B cell (primary cell): ENCODE measurements around the gene ANKDD1A. TPM values are rescaled to one million over a fixed set of nuclear protein-coding genes. Genes with fewer than 3 reads are reported as not detected.

Experiments
- ATAC-seq: fragments of 200-7000 bp; cut with Tn5 transposase; one replicate; pipeline ENCODE4 v1.10.0; 2021; ENCODE audit warnings: low read depth, mild to moderate bottlenecking, moderate number of reproducible peaks, moderate library complexity
- CTCF ChIA-PET: fragments of 350-600 bp; sonication (Branson Sonifier 250); formaldehyde crosslinking; loops from one replicate; lab custom pipeline; 2021; ENCODE audit warnings: antibody characterized with exemption, inconsistent platforms; lab: Charles Lee
- POLR2A ChIA-PET: fragments of 350-600 bp; sonication (Branson Sonifier 250); formaldehyde crosslinking; loops from one replicate; lab custom pipeline; 2021; ENCODE audit warnings: antibody characterized with exemption; lab: Charles Lee
- DNase-seq: peaks from one replicate; pipeline ENCODE4 v3.0.0; 2013
- H2AFZ ChIP-seq: 2 replicates; pipeline ENCODE4 v1.6.1; 2012; ENCODE audit warnings: mild to moderate bottlenecking, low read depth, low read length; ENCODE audit not compliant: insufficient read depth, poor library complexity, severe bottlenecking
- H3K27ac ChIP-seq, 2 donors: 1 replicate in 1 of 2; 2 replicates in 1 of 2; pipeline ENCODE4 v1.5.1; 2012 to 2013; ENCODE audit warnings: low read length in 2 of 2, mild to moderate bottlenecking in 2 of 2, moderate library complexity in 1 of 2
- H3K27me3 ChIP-seq, 4 experiments: fragments of 200-600 bp in 1 of 4; sonication (generic) in 1 of 4; replicated peaks in 1 of 4; 1 replicate in 2 of 4; 2 replicates in 2 of 4; pipeline versions ENCODE4 v1.6.1 to v1.7.0; 2013 to 2016; ENCODE audit warnings: low read length in 3 of 4, mild to moderate bottlenecking in 2 of 4, mixed read lengths in 1 of 4, moderate library complexity in 1 of 4; ENCODE audit not compliant: insufficient read depth in 4 of 4, control insufficient read depth in 3 of 4; ENCODE audit errors: control extremely low read depth in 1 of 4
- H3K36me3 ChIP-seq, 2 experiments: replicated peaks in 1 of 2; 1 replicate in 1 of 2; 2 replicates in 1 of 2; pipeline versions ENCODE4 v1.6.1 to v1.7.1; 2013; ENCODE audit warnings: low read length in 1 of 2; ENCODE audit not compliant: insufficient read depth in 2 of 2, control insufficient read depth in 1 of 2; ENCODE audit errors: control extremely low read depth in 1 of 2, extremely low read depth in 1 of 2
- H3K4me1 ChIP-seq, 2 donors: fragments of 200-600 bp in 1 of 2; sonication (generic) in 1 of 2; 1 replicate in 1 of 2; 2 replicates in 1 of 2; pipeline versions ENCODE4 v1.5.1 to v1.6.1; 2013 to 2017; ENCODE audit warnings: low read length in 2 of 2; ENCODE audit not compliant: control insufficient read depth in 2 of 2, insufficient read depth in 2 of 2
- H3K4me2 ChIP-seq: replicated peaks from 2 replicates; pipeline ENCODE3; 2012; ENCODE audit warnings: mild to moderate bottlenecking, low read depth, low read length; ENCODE audit not compliant: poor library complexity, severe bottlenecking
- H3K4me3 ChIP-seq, 5 experiments: fragments of 200-600 bp in 1 of 5; sonication (generic) in 1 of 5; 1 replicate in 3 of 5; 2 replicates in 2 of 5; pipeline versions ENCODE4 v1.5.1 to v1.7.0; 2011 to 2016; ENCODE audit warnings: low read length in 4 of 5, mild to moderate bottlenecking in 4 of 5, low read depth in 2 of 5, control low read depth in 1 of 5, moderate library complexity in 1 of 5; ENCODE audit not compliant: insufficient read depth in 1 of 5; ENCODE audit errors: control extremely low read depth in 1 of 5, extremely low read depth in 1 of 5
- H3K79me2 ChIP-seq: fragments of 200-600 bp; sonication (generic); one replicate; pipeline ENCODE4 v1.6.0; 2016; ENCODE audit warnings: low read length; ENCODE audit not compliant: control insufficient read depth, insufficient read depth
- H3K9ac ChIP-seq: fragments of 200-600 bp; sonication (generic); 2 replicates; pipeline ENCODE4 v1.6.1; 2017; ENCODE audit warnings: mild to moderate bottlenecking, low read length, moderate library complexity
- H3K9me3 ChIP-seq, 3 donors: one replicate each; pipeline versions ENCODE4 v1.6.1 to v1.7.1; 2013; ENCODE audit warnings: low read length in 2 of 3; ENCODE audit not compliant: control insufficient read depth in 2 of 3, insufficient read depth in 1 of 3; ENCODE audit errors: control extremely low read depth in 1 of 3
- H4K20me1 ChIP-seq: 2 replicates; pipeline ENCODE4 v1.6.0; 2012; ENCODE audit warnings: mild to moderate bottlenecking, low read length; ENCODE audit not compliant: insufficient read depth, control insufficient read depth, poor library complexity, severe bottlenecking
- H3K27ac Mint-ChIP-seq: one replicate; pipeline ENCODE4 v1.8.0; 2021; ENCODE audit warnings: mixed read lengths
- H3K27me3 Mint-ChIP-seq: one replicate; pipeline ENCODE4 v1.8.0; 2021; ENCODE audit warnings: mixed read lengths
- H3K4me1 Mint-ChIP-seq: one replicate; pipeline ENCODE4 v1.8.0; 2021; ENCODE audit warnings: mixed read lengths
- H3K4me3 Mint-ChIP-seq: one replicate; pipeline ENCODE4 v1.8.0; 2021; ENCODE audit warnings: mixed read lengths
- H3K9me3 Mint-ChIP-seq: one replicate; pipeline ENCODE4 v1.8.0; 2022; ENCODE audit warnings: mixed read lengths; ENCODE audit not compliant: insufficient read depth
- CTCF ChIP-seq: fragments of 200-600 bp; IDR thresholded peaks from one replicate; pipeline ENCODE4 v1.8.0; 2022; ENCODE audit warnings: antibody characterized with exemption, mild to moderate bottlenecking
- EZH2 ChIP-seq: IDR thresholded peaks from 2 replicates; pipeline ENCODE4 v1.6.1; 2012; ENCODE audit warnings: borderline replicate concordance, low read depth, mild to moderate bottlenecking, moderate library complexity, low read length; ENCODE audit not compliant: insufficient read depth, poor library complexity, severe bottlenecking
- WGBS: methylation state at CpG from one replicate; pipeline ENCODE4 v1.1.5; 2013; ENCODE audit warnings: missing lambda C conversion rate; ENCODE audit not compliant: insufficient coverage; 5-methylcytosine and 5-hydroxymethylcytosine counted together
- intact Hi-C: fragments of 100-400 bp; cut with micrococcal nuclease; formaldehyde crosslinking; loops from one replicate; pipeline ENCODE4 v1.10.0; 2022
- polyA plus RNA-seq: library from polyadenylated mRNA; depleted of rRNA; stranded (reverse); fragments of >200 nt; gene quantifications from 2 replicates; pipeline ENCODE4 v1.2.3, GENCODE V29; 2012
- total RNA-seq, 2 donors: library from RNA; stranded (reverse); fragments of 120-200 nt in 1 of 2; gene quantifications; 1 replicate in 1 of 2; 2 replicates in 1 of 2; pipeline versions ENCODE4 v1.2.3 to v1.2.4, GENCODE V29; 2013 to 2022

The ANKDD1A gene
- total and polyA plus RNA-seq, 2 donors (not counting 1 experiment from before 2014, with no cell fraction given) = 2.6 to 2.7 TPM

GRCh38 chr15:64892847-64893403 lies 18.8 kb upstream of the ANKDD1A start:
- POLR2A ChIA-PET = interaction anchor here (0.5 to 2.9 kb wide), 7 partner anchors 10 to 49 kb away, joined by 3 to 23 read pairs (median 3); no protein-coding TSS in a partner anchor
- Histone ChIP-seq H3K9me3 (no peaks in the 10 kb centered on the region), H4K20me1 (no peaks in the 10 kb centered on the region), H3K79me2 (no peaks in the 10 kb centered on the region), H3K4me3 (peak overlapping the region in 3 of 5 experiments; percentile 37 to 71 (median 65)), H3K27me3 (no peaks in the 10 kb centered on the region), H3K4me1 (peaks cover 50 to 65% of the 10 kb centered on the region in 2 donors), H2AFZ (peak overlapping the region; percentile 71), H3K36me3 (no peaks in the 10 kb centered on the region), H3K9ac (peak overlapping the region; percentile 73), H3K4me2 (peak overlapping the region; percentile 95), H3K27ac (peak overlapping the region; percentile 86 to 94)
- Mint-ChIP-seq H3K4me3 (peak overlapping the region; percentile 90), H3K9me3 (no peaks in the 10 kb centered on the region), H3K27me3 (no peaks in the 10 kb centered on the region), H3K27ac (peak overlapping the region; percentile 99), H3K4me1 (peaks cover 65% of the 10 kb centered on the region)
- intact Hi-C loops = loop anchor here (1.0 to 10.0 kb wide), 3 partner anchors 9 to 292 kb away; partner anchors contain the start of gene CLPX
- DNase-seq (no peak), ATAC-seq (no peak)
- TF ChIP-seq CTCF (no peak), EZH2 (no peak)
- CTCF ChIA-PET = interaction anchor here (0.9 to 7.1 kb wide), 10 partner anchors 11 to 207 kb away, joined by 3 to 81 read pairs (median 18); partner anchors contain the start of gene PLEKHO2
- 57% methylated on average over 6 of the region's 8 CpGs for WGBS
